Measurements from ENCODE around the gene GPR179. TPM values are rescaled to one million over a fixed set of nuclear protein-coding genes. Genes with fewer than 3 reads are reported as not detected.
"Not testable (repeated sequence)": the region's sequence is repeated elsewhere in the genome, so short reads cannot be mapped to it uniquely, and the experiment has no call there.

GPR179 gene
- total RNA-seq, 1 experiment from 2014 or later = not detected

DNA sequence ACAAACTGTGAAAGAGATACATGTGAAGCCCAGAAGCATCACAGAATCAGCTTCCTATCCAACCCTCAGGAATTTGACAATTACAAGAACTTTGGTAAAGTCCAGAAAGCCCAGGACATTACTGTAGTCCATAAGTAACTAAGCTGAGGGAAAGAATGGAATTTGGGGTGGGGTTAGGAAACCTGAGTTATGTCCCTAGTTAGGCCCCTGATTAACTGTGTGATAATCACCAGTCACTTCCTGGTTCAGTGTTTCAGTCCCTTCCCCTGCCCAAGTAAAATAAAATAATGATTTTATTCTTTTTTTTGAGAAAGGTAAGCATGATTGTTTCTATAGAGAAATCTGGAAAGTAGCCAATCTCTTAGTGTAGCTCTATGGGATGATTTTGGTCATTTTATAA, 57.8 kb downstream of the GPR179 start:
- not testable (repeated sequence) for H3K4me2 ChIP-seq (ENCODE audit: insufficient read depth, insufficient read length, low read length); H4K5ac ChIP-seq (ENCODE audit: insufficient read length, low read depth, low read length); H4K20me1 ChIP-seq (ENCODE audit: control insufficient read depth, insufficient read depth, insufficient read length); H2BK20ac ChIP-seq (ENCODE audit: low read depth, low read length, poor library complexity, severe bottlenecking); H3K14ac ChIP-seq (ENCODE audit: insufficient read depth, low read length); H3K56ac ChIP-seq (ENCODE audit: insufficient read length, low read depth, low read length); H3K9me3 Mint-ChIP-seq; H3K79me1 ChIP-seq (ENCODE audit: insufficient read depth, low read depth, low read length, poor library complexity, severe bottlenecking); DNase-seq; H2BK5ac ChIP-seq (ENCODE audit: insufficient read length, low read length); H3K4me3 Mint-ChIP-seq; H2BK120ac ChIP-seq (ENCODE audit: low read depth, low read length, poor library complexity, severe bottlenecking); H3K79me2 ChIP-seq (ENCODE audit: insufficient read depth, low read length); H3K36me3 Mint-ChIP-seq (ENCODE audit: insufficient read depth in 1 of 3, low read depth in 3 of 3); H3K27ac Mint-ChIP-seq; H4K91ac ChIP-seq (ENCODE audit: insufficient read length, low read depth, low read length); H3K4me1 ChIP-seq (ENCODE audit: insufficient read depth, low read length); H3K9ac ChIP-seq (ENCODE audit: extremely low read depth, insufficient read length, low read length); H2BK12ac ChIP-seq (ENCODE audit: insufficient read length, low read depth, low read length); H3K9me3 ChIP-seq (ENCODE audit: control insufficient read depth, low read depth, low read length); H3K27me3 Mint-ChIP-seq (ENCODE audit: low read depth); H3K4ac ChIP-seq (ENCODE audit: low read depth, low read length); H2AK5ac ChIP-seq (ENCODE audit: insufficient read length, low read length); H3T11ph ChIP-seq (ENCODE audit: low read length); H3K4me1 Mint-ChIP-seq; H4K8ac ChIP-seq (replicated peaks; ENCODE audit: insufficient read length, low read depth, low read length); H3K27ac ChIP-seq (ENCODE audit: insufficient read length, low read depth, low read length); H3K18ac ChIP-seq (ENCODE audit: insufficient read length, low read depth, low read length); H3K23ac ChIP-seq (ENCODE audit: insufficient read length, low read depth, low read length); H3K23me2 ChIP-seq (ENCODE audit: insufficient read length, low read depth, low read length, poor library complexity, severe bottlenecking); H2AFZ ChIP-seq (ENCODE audit: low read length); H3K27me3 ChIP-seq (ENCODE audit: insufficient read depth, low read length); H2BK15ac ChIP-seq (ENCODE audit: low read depth, low read length)

Other genes with a start within 250 kb of the GPR179 start
- gene TBC1D3E, start 216.0 kb downstream of the GPR179 start, total RNA-seq (2021) = not detected in 2 replicates
- not detected in 2 replicates for gene TBC1D3, start 151.4 kb downstream of the GPR179 start, total RNA-seq (2021)
- 57.7 and 59.9 TPM in 2 replicates for gene MRPL45, start 46.8 kb downstream of the GPR179 start, total RNA-seq (2021)
- 28.7 and 31.0 TPM in 2 replicates for gene SOCS7, start 7.9 kb upstream of the GPR179 start, total RNA-seq (2021)
- gene ARHGAP23, start 84.5 kb upstream of the GPR179 start, total RNA-seq (2021) = 96.3 and 97.9 TPM in 2 replicates